ENCODE data around the gene LRP5.
A peak's percentile ranks its signal among the peaks of the same experiment; 100 is the strongest.
"Not testable (repeated sequence)": the region's sequence is repeated elsewhere in the genome, so short reads cannot be mapped to it uniquely, and the experiment has no call there.

LRP5 gene

DNA sequence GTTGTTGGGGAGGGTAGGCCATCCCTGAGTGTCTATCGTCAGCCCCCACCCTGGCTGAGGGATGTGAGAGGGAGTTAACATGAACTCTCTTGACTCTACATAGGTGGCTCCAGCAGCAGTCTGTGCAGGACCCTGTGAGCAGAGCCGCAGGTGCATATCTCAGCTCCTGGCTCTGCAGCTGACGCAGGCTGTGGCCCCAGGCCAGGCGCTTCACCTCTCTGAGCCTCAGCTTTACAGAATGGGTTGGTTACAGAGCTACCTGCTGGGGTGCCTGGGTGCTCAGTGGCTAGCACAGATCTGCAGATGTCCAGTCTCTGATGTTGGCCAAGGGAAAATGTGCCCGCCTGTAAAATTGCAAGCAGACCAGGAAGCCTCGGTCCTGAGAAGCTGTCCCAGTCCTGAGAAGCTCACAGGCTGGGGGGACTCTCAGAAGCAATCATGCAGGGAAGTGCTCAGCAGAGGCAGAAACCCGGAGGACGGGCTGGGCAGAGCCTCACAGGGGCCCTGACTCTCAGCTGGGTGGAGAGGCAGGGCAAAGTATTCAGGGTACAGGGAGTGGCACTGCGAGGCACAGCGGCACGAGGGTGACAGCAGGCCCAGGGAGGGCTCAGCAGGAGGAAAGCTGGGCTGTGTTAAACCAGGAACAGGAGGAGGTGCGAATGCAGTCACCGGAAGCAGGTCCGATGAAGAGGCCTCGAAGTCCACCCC is 15.9 kb upstream of the LRP5 start:
- Mint-ChIP-seq H3K4me1 (ENCODE audit: low read depth) (no peaks in the 10 kb centered on the region), H3K36me3 (ENCODE audit: low read depth) (no peaks in the 10 kb centered on the region), H3K9me3 (no peaks in the 10 kb centered on the region), H3K4me3 (no peak overlapping the region), H3K27ac (no peak overlapping the region), H3K27me3 (ENCODE audit: low read depth) (peaks cover 5% of the 10 kb centered on the region)
- no peak for DNase-seq (ENCODE audit: low spot score)

- Mint-ChIP-seq H3K27ac (no peak overlapping the region), H3K27me3 (ENCODE audit: low read depth) (peaks cover 5% of the 10 kb centered on the region), H3K9me3 (no peaks in the 10 kb centered on the region), H3K4me1 (ENCODE audit: low read depth) (no peaks in the 10 kb centered on the region), H3K4me3 (no peak overlapping the region), H3K36me3 (ENCODE audit: low read depth) (no peaks in the 10 kb centered on the region)
- DNase-seq (ENCODE audit: low spot score), result no peak
These were observed 15.4 kb upstream of the LRP5 start for GRCh38 chr11:68297052-68297378.

- DNase-seq (ENCODE audit: low spot score), result no peak
- no peak overlapping the region for H3K4me3 Mint-ChIP-seq
- no peak overlapping the region for H3K27ac Mint-ChIP-seq
- no peaks in the 10 kb centered on the region for H3K9me3 Mint-ChIP-seq
- H3K27me3 Mint-ChIP-seq (ENCODE audit: low read depth), result peaks cover 5% of the 10 kb centered on the region
- H3K36me3 Mint-ChIP-seq (ENCODE audit: low read depth), result no peaks in the 10 kb centered on the region
- no peaks in the 10 kb centered on the region for H3K4me1 Mint-ChIP-seq (ENCODE audit: low read depth)
These were observed 14.9 kb upstream of the LRP5 start for GRCh38 chr11:68297494-68297811.

DNA sequence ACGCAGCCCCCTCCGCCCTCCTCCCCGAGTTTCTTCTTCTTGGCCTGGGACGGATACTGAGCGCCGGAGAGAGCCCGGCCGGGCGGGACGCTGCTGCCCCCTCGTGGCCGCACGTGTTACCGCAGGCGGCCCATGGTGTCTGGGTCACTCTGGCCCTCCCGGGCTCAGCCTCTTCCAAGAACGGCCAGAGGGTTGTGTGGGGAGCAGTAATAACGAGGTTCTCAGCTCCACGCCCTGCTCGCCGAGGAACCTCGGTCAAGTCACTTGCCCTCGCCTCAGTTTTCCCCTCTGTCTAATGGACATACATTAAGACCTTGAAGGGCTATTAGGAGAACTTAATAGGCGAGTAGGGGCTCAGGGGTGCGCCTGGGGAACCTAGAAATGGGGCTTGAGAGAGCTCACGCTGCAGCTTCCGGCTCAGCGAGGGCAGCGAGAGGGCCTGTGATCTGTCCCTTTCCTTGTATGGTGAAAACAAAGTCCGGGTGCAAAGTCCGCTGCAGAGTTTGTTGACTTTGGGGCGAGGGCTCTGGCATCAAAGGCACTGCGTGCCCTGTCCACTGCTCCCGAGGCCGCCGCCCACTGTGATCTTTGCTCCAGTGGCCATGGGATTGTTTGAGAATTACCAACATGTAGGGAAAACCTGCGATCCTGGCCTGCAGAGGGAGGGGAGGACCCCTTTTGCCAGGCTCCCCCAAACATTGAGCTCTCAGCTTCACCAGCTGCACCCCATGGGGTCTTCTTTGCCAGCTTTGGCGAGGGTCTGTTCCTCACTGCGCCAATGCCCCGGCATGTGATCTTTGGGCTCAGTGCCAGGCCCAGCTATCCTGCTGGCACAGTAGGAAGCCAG is 14.4 kb upstream of the LRP5 start:
- Mint-ChIP-seq H3K4me1 (ENCODE audit: low read depth) (no peaks in the 10 kb centered on the region), H3K36me3 (ENCODE audit: low read depth) (no peaks in the 10 kb centered on the region), H3K27me3 (ENCODE audit: low read depth) (peaks cover 5% of the 10 kb centered on the region), H3K4me3 (no peak overlapping the region), H3K9me3 (no peaks in the 10 kb centered on the region), H3K27ac (no peak overlapping the region)
- peak; percentile 62 for DNase-seq (ENCODE audit: low spot score)

- no peak overlapping the region for H3K27ac Mint-ChIP-seq
- no peaks in the 10 kb centered on the region for H3K9me3 Mint-ChIP-seq
- no peaks in the 10 kb centered on the region for H3K27me3 Mint-ChIP-seq (ENCODE audit: low read depth)
- DNase-seq (ENCODE audit: low spot score), result no peak
- no peaks in the 10 kb centered on the region for H3K4me1 Mint-ChIP-seq (ENCODE audit: low read depth)
- no peak overlapping the region for H3K4me3 Mint-ChIP-seq
- no peaks in the 10 kb centered on the region for H3K36me3 Mint-ChIP-seq (ENCODE audit: low read depth)
These were observed 13.5 kb upstream of the LRP5 start for GRCh38 chr11:68298659-68299516.

- not testable (repeated sequence) for H3K27ac Mint-ChIP-seq; H3K36me3 Mint-ChIP-seq (ENCODE audit: low read depth); H3K9me3 Mint-ChIP-seq; H3K4me3 Mint-ChIP-seq; H3K4me1 Mint-ChIP-seq (ENCODE audit: low read depth); DNase-seq (ENCODE audit: low spot score); H3K27me3 Mint-ChIP-seq (ENCODE audit: low read depth)
These were observed 12.9 kb upstream of the LRP5 start for GRCh38 chr11:68299517-68299879.

- Mint-ChIP-seq H3K4me3 (no peak overlapping the region), H3K27ac (no peak overlapping the region), H3K36me3 (ENCODE audit: low read depth) (no peaks in the 10 kb centered on the region), H3K9me3 (no peaks in the 10 kb centered on the region), H3K4me1 (ENCODE audit: low read depth) (no peaks in the 10 kb centered on the region), H3K27me3 (ENCODE audit: low read depth) (no peaks in the 10 kb centered on the region)
- DNase-seq (ENCODE audit: low spot score), result no peak
These were observed 12.1 kb upstream of the LRP5 start for GRCh38 chr11:68300076-68300830.

GRCh38 chr11:68302256-68302655 is 10.1 kb upstream of the LRP5 start:
- Mint-ChIP-seq H3K27me3 (ENCODE audit: low read depth) (no peaks in the 10 kb centered on the region), H3K9me3 (no peaks in the 10 kb centered on the region), H3K4me1 (ENCODE audit: low read depth) (peaks cover 7% of the 10 kb centered on the region), H3K27ac (no peak overlapping the region), H3K4me3 (no peak overlapping the region), H3K36me3 (ENCODE audit: low read depth) (no peaks in the 10 kb centered on the region)
- DNase-seq (ENCODE audit: low spot score), result no peak

- Mint-ChIP-seq H3K4me1 (ENCODE audit: low read depth) (peaks cover 7% of the 10 kb centered on the region), H3K4me3 (no peak overlapping the region), H3K27me3 (ENCODE audit: low read depth) (no peaks in the 10 kb centered on the region), H3K27ac (no peak overlapping the region), H3K9me3 (no peaks in the 10 kb centered on the region), H3K36me3 (ENCODE audit: low read depth) (no peaks in the 10 kb centered on the region)
- DNase-seq (ENCODE audit: low spot score), result no peak
These were observed 9.7 kb upstream of the LRP5 start for GRCh38 chr11:68302670-68303069.

DNA sequence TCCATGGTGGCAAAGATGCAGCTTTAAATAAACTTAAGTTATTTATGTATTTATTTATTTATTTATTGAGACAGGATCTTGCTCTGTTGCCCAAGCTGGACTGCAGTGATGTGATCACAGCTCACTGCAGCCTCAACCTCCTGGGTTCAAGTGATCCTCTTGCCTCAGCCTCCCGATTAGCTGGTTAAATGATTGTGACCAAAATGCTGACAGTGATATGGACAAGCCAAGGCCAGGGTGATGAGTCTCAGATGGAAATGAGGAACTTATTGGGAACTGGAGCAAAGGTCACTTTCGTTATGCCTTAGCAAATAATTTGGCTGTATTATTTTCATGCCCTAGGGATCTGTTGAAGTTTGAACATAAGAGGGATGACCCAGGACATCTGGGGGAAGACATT is 9.3 kb upstream of the LRP5 start:
- no peak overlapping the region for H3K27ac Mint-ChIP-seq
- H3K4me1 Mint-ChIP-seq (ENCODE audit: low read depth), result peaks cover 7% of the 10 kb centered on the region
- no peaks in the 10 kb centered on the region for H3K36me3 Mint-ChIP-seq (ENCODE audit: low read depth)
- H3K4me3 Mint-ChIP-seq, result no peak overlapping the region
- no peak for DNase-seq (ENCODE audit: low spot score)
- no peaks in the 10 kb centered on the region for H3K27me3 Mint-ChIP-seq (ENCODE audit: low read depth)
- no peaks in the 10 kb centered on the region for H3K9me3 Mint-ChIP-seq

DNA sequence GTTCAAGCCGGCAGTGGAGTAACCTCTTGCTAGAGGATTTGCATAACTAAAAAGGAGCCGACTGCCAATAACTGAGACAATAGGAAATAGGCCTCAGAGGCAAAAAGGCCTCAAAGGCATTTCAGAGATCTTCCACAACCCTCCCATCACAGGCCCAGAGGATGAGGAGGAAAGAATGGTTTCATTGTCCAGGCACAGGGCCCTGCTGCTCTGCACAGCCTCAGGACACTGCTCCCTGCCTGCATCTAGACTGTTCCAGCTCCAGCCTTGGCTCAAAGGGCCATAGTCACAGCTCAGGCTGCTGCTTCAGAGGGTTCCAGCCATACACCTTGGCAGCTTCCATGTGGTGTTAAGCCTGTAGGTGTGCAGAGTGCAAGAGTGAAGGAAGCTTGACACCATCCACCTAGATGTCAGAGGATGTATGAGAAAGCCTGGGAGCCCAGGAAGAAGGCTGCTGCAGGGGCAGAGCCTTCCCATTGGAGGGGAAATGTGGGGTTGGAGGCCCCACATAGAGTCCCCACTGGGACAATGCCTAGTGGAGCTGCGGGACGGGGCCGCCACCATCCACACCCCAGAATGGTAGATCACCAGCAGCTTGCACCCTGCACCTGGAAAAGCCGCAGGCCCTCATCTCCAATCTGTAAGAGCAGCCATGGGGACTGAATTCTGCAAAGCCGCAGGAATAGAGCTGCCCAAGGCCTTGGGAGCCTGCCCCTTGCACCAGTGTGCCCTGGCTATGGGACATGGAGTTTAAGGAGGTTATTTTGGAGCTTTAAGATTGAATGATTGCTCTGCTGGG is 8.2 kb upstream of the LRP5 start:
- no peak overlapping the region for H3K27ac Mint-ChIP-seq
- DNase-seq (ENCODE audit: low spot score), result no peak
- H3K9me3 Mint-ChIP-seq, result no peaks in the 10 kb centered on the region
- H3K4me1 Mint-ChIP-seq (ENCODE audit: low read depth), result peaks cover 7% of the 10 kb centered on the region
- H3K36me3 Mint-ChIP-seq (ENCODE audit: low read depth), result no peaks in the 10 kb centered on the region
- H3K4me3 Mint-ChIP-seq, result no peak overlapping the region
- H3K27me3 Mint-ChIP-seq (ENCODE audit: low read depth), result no peaks in the 10 kb centered on the region

DNA sequence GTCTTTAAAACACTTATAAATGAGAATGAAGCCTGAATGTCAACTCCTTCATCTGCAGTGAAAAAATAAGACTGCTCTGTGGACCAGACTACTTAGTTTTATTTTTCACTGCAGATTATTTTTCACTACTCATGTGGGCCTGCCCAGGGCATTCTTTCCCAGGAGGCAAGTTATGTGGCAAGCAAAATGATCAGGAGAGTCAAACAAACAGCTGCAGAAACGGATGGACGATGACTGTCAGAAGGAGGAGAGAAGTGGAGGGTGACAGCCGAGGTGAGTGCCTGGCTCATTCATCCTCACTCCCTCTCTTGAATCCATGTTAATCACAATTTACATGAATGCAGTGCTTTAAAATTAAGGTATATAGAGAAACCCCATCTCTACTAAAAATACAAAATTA is 5.8 kb upstream of the LRP5 start:
- Mint-ChIP-seq H3K36me3 (ENCODE audit: low read depth) (no peaks in the 10 kb centered on the region), H3K4me3 (no peak overlapping the region), H3K4me1 (ENCODE audit: low read depth) (peaks cover 15% of the 10 kb centered on the region), H3K27ac (no peak overlapping the region), H3K27me3 (ENCODE audit: low read depth) (peaks cover 10% of the 10 kb centered on the region), H3K9me3 (no peaks in the 10 kb centered on the region)
- no peak for DNase-seq (ENCODE audit: low spot score)

DNA sequence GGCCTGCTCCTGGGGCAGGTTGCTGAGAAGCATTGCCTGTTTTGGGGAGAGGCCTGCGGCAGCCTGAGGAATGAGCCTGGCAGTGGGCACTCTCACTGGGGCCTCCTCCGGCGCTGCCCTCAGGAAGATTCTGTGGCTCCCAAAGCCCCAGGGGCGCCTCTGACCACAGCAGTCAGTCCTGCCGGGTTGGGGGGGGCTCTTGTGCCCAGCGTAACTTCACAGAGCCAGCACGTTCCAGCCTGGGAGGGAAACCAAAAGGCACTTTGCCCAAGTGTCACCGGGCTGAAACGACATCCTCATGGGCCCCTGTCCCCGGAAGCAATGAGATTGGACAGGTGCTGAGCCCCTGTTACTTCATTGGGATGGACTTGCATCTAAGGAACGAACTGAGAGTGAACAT is 4.3 kb upstream of the LRP5 start:
- Mint-ChIP-seq H3K4me3 (no peak overlapping the region), H3K27ac (no peak overlapping the region), H3K36me3 (ENCODE audit: low read depth) (no peaks in the 10 kb centered on the region)

More for the DNA sequence above, 4.3 kb upstream of the LRP5 start:
- Mint-ChIP-seq H3K4me1 (ENCODE audit: low read depth) (peaks cover 15% of the 10 kb centered on the region), H3K9me3 (no peaks in the 10 kb centered on the region), H3K27me3 (ENCODE audit: low read depth) (peaks cover 10% of the 10 kb centered on the region)
- DNase-seq (ENCODE audit: low spot score), result no peak
